HG03097 (cell line): ENCODE results near the gene PPP5C.
"Not testable (repeated sequence)": the region's sequence is repeated elsewhere in the genome, so short reads cannot be mapped to it uniquely, and the experiment has no call there.

ENCODE experiments used
- ATAC-seq: cut with Tn5 transposase; IDR thresholded peaks from one replicate; pipeline ENCODE4 v1.9.1; 2021; ENCODE audit not compliant: unreplicated experiment, low FRiP score

The PPP5C gene

GRCh38 chr19:46404753-46405468 is 58.0 kb downstream of the PPP5C start:
- ATAC-seq, result no peak

- ATAC-seq, result no peak
These were observed 60.1 kb downstream of the PPP5C start for GRCh38 chr19:46406976-46407375.

GRCh38 chr19:46407856-46408663 is 61.2 kb downstream of the PPP5C start:
- no peak for ATAC-seq

GRCh38 chr19:46408664-46409039 is 61.8 kb downstream of the PPP5C start:
- no peak for ATAC-seq

- no peak for ATAC-seq
These were observed 62.3 kb downstream of the PPP5C start for GRCh38 chr19:46409191-46409590.

GRCh38 chr19:46410205-46411087 is 63.6 kb downstream of the PPP5C start:
- no peak for ATAC-seq

- no peak for ATAC-seq
These were observed 64.4 kb downstream of the PPP5C start for GRCh38 chr19:46411088-46411924.

- ATAC-seq, result no peak
These were observed 65.2 kb downstream of the PPP5C start for GRCh38 chr19:46411925-46412649.

GRCh38 chr19:46412650-46413261 is 65.9 kb downstream of the PPP5C start:
- no peak for ATAC-seq

GRCh38 chr19:46413262-46414031 is 66.6 kb downstream of the PPP5C start, which contains the start of gene CCDC8:
Gene CCDC8, minus strand, starts transcription at chr19:46413564. Its CDS starts 754 bp downstream, at chr19:46412810.
- ATAC-seq, result no peak

GRCh38 chr19:46414899-46415298 is 68.0 kb downstream of the PPP5C start:
- ATAC-seq, result not testable (repeated sequence)

GRCh38 chr19:46415804-46416709 is 69.2 kb downstream of the PPP5C start:
- not testable (repeated sequence) for ATAC-seq

- no peak for ATAC-seq
These were observed 73.2 kb downstream of the PPP5C start for GRCh38 chr19:46420056-46420455.

GRCh38 chr19:46422344-46422743 is 75.5 kb downstream of the PPP5C start:
- ATAC-seq, result no peak

- ATAC-seq, result no peak
These were observed 76.3 kb downstream of the PPP5C start for GRCh38 chr19:46423188-46423587.

GRCh38 chr19:46426035-46426505 is 79.2 kb downstream of the PPP5C start:
- no peak for ATAC-seq
